H9 (cell line): ENCODE data around the gene PRDM11. TPM values are rescaled to one million over a fixed set of nuclear protein-coding genes. Genes with fewer than 3 reads are reported as not detected.

Source experiments
- DNase-seq: peaks from one replicate; pipeline ENCODE4 v3.0.0-alpha.2; 2017
- H2AFZ ChIP-seq: one replicate; pipeline ENCODE4 v1.6.1; 2013; ENCODE audit warnings: mild to moderate bottlenecking, low read length, control low read depth, moderate library complexity
- H2AK5ac ChIP-seq: 2 replicates; pipeline ENCODE4 v1.6.1; 2013; ENCODE audit warnings: low read length, control low read depth, mixed read lengths; ENCODE audit not compliant: insufficient read length
- H2BK120ac ChIP-seq: one replicate; pipeline ENCODE4 v1.6.1; 2013; ENCODE audit warnings: low read depth, mild to moderate bottlenecking, low read length, control low read depth, inconsistent platforms; ENCODE audit not compliant: poor library complexity, severe bottlenecking
- H2BK12ac ChIP-seq: 2 replicates; pipeline ENCODE4 v1.6.1; 2013; ENCODE audit warnings: low read length, control low read depth, mixed read lengths, low read depth; ENCODE audit not compliant: insufficient read length
- H2BK15ac ChIP-seq: 2 replicates; pipeline ENCODE4 v1.6.1; 2013; ENCODE audit warnings: low read depth, low read length, control low read depth
- H2BK20ac ChIP-seq: one replicate; pipeline ENCODE4 v1.6.1; 2013; ENCODE audit warnings: low read depth, mild to moderate bottlenecking, low read length, control low read depth, inconsistent platforms; ENCODE audit not compliant: poor library complexity, severe bottlenecking
- H2BK5ac ChIP-seq: 2 replicates; pipeline ENCODE4 v1.6.1; 2013; ENCODE audit warnings: low read length, control low read depth, mixed read lengths; ENCODE audit not compliant: insufficient read length
- H3K14ac ChIP-seq: 2 replicates; pipeline ENCODE4 v1.6.1; 2013; ENCODE audit warnings: low read length, control low read depth; ENCODE audit not compliant: insufficient read depth
- H3K18ac ChIP-seq: 2 replicates; pipeline ENCODE4 v1.6.1; 2013; ENCODE audit warnings: low read depth, mild to moderate bottlenecking, mixed read lengths, low read length, control low read depth; ENCODE audit not compliant: insufficient read length
- H3K23ac ChIP-seq: 2 replicates; pipeline ENCODE4 v1.6.1; 2013; ENCODE audit warnings: low read length, control low read depth, mixed read lengths, low read depth; ENCODE audit not compliant: insufficient read length
- H3K23me2 ChIP-seq: 2 replicates; pipeline ENCODE4 v1.6.1; 2013; ENCODE audit warnings: low read depth, mild to moderate bottlenecking, mixed read lengths, low read length, control low read depth; ENCODE audit not compliant: insufficient read length, poor library complexity, severe bottlenecking
- H3K27ac ChIP-seq: 2 replicates; pipeline ENCODE4 v1.5.1; 2013; ENCODE audit warnings: low read length, control low read depth, mixed read lengths, low read depth; ENCODE audit not compliant: insufficient read length
- H3K27me3 ChIP-seq: 2 replicates; pipeline ENCODE4 v1.6.1; 2013; ENCODE audit warnings: low read length, control low read depth, inconsistent platforms; ENCODE audit not compliant: insufficient read depth
- H3K4ac ChIP-seq: 2 replicates; pipeline ENCODE4 v1.6.1; 2013; ENCODE audit warnings: low read depth, mild to moderate bottlenecking, control low read depth, inconsistent platforms, low read length, moderate library complexity
- H3K4me1 ChIP-seq: 2 replicates; pipeline ENCODE4 v1.6.1; 2013; ENCODE audit warnings: low read length, control low read depth, inconsistent platforms; ENCODE audit not compliant: insufficient read depth
- H3K4me2 ChIP-seq: 2 replicates; pipeline ENCODE4 v1.6.1; 2013; ENCODE audit warnings: low read length, control low read depth, mixed read lengths; ENCODE audit not compliant: insufficient read length, insufficient read depth
- H3K56ac ChIP-seq: 2 replicates; pipeline ENCODE4 v1.6.1; 2013; ENCODE audit warnings: low read depth, mild to moderate bottlenecking, mixed read lengths, low read length, control low read depth; ENCODE audit not compliant: insufficient read length
- H3K79me1 ChIP-seq: 2 replicates; pipeline ENCODE4 v1.6.1; 2013; ENCODE audit warnings: low read depth, mild to moderate bottlenecking, moderate library complexity, low read length, control low read depth, inconsistent platforms; ENCODE audit not compliant: insufficient read depth, poor library complexity, severe bottlenecking
- H3K79me2 ChIP-seq: 2 replicates; pipeline ENCODE4 v1.6.1; 2013; ENCODE audit warnings: low read length, control low read depth, inconsistent platforms; ENCODE audit not compliant: insufficient read depth
- H3K9ac ChIP-seq: 2 replicates; pipeline ENCODE4 v1.6.1; 2013; ENCODE audit warnings: low read length, control low read depth, mixed read lengths; ENCODE audit not compliant: insufficient read length; ENCODE audit errors: extremely low read depth
- H3K9me3 ChIP-seq: one replicate; pipeline ENCODE4 v1.6.1; 2013; ENCODE audit warnings: low read depth, low read length, inconsistent platforms; ENCODE audit not compliant: control insufficient read depth
- H3T11ph ChIP-seq: one replicate; pipeline ENCODE4 v1.6.1; 2013; ENCODE audit warnings: mild to moderate bottlenecking, low read length, control low read depth, inconsistent platforms
- H4K20me1 ChIP-seq: one replicate; pipeline ENCODE4 v1.6.1; 2013; ENCODE audit not compliant: control insufficient read depth, insufficient read length, insufficient read depth
- H4K5ac ChIP-seq: 2 replicates; pipeline ENCODE4 v1.6.1; 2013; ENCODE audit warnings: low read depth, mild to moderate bottlenecking, mixed read lengths, low read length, control low read depth; ENCODE audit not compliant: insufficient read length
- H4K8ac ChIP-seq: replicated peaks from 2 replicates; pipeline ENCODE4 v1.6.1; 2013; ENCODE audit warnings: low read length, control low read depth, mixed read lengths, low read depth; ENCODE audit not compliant: insufficient read length
- H4K91ac ChIP-seq: 2 replicates; pipeline ENCODE4 v1.6.1; 2013; ENCODE audit warnings: low read depth, mild to moderate bottlenecking, moderate library complexity, mixed read lengths, low read length, control low read depth; ENCODE audit not compliant: insufficient read length
- H3K27ac Mint-ChIP-seq, 3 experiments: 2 replicates in 2 of 3; 3 replicates in 1 of 3; pipeline ENCODE4 v1.8.0; 2020 to 2021; ENCODE audit warnings: mixed read lengths in 3 of 3, mild to moderate bottlenecking in 1 of 3, moderate library complexity in 1 of 3
- H3K27me3 Mint-ChIP-seq: 2 replicates; pipeline ENCODE4 v1.8.0; 2021; ENCODE audit warnings: low read depth, mild to moderate bottlenecking, moderate library complexity, mixed read lengths
- H3K36me3 Mint-ChIP-seq, 3 experiments: 2 replicates in 2 of 3; 3 replicates in 1 of 3; pipeline ENCODE4 v1.8.0; 2020 to 2021; ENCODE audit warnings: low read depth in 3 of 3, mixed read lengths in 3 of 3; ENCODE audit not compliant: insufficient read depth in 1 of 3
- H3K4me1 Mint-ChIP-seq, 2 experiments: 2 replicates each; pipeline ENCODE4 v1.8.0; 2020; ENCODE audit warnings: mixed read lengths in 2 of 2
- H3K4me3 Mint-ChIP-seq, 2 experiments: 2 replicates in 1 of 2; 3 replicates in 1 of 2; pipeline ENCODE4 v1.8.0; 2020 to 2021; ENCODE audit warnings: mild to moderate bottlenecking in 2 of 2, mixed read lengths in 2 of 2, moderate library complexity in 1 of 2
- H3K9me3 Mint-ChIP-seq, 2 experiments: 2 replicates in 1 of 2; 3 replicates in 1 of 2; pipeline ENCODE4 v1.8.0; 2020; ENCODE audit warnings: mild to moderate bottlenecking in 2 of 2, mixed read lengths in 2 of 2, moderate library complexity in 1 of 2
- CTCF ChIP-seq: fragments of 200-600 bp; sonication (generic); conservative IDR thresholded peaks from 3 replicates; pipeline ENCODE4 v1.8.0; 2021; ENCODE audit warnings: antibody characterized with exemption, mild to moderate bottlenecking
- WGBS: extraction: QIAGEN DNeasy Blood & Tissue Kit; methylation state at CpG from one replicate; pipeline ENCODE4 v1.1.7; 2013; ENCODE audit warnings: missing lambda C conversion rate, low lambda C conversion rate, mixed read lengths; ENCODE audit not compliant: insufficient read length; ENCODE audit errors: extremely low coverage; 5-methylcytosine and 5-hydroxymethylcytosine counted together
- total RNA-seq: library from RNA; stranded (reverse); gene quantifications from 2 replicates; pipeline ENCODE4 v1.2.1, GENCODE V29; 2021

The PRDM11 gene
- total RNA-seq, 1 experiment from 2014 or later, result 11.5 TPM

- H2BK15ac ChIP-seq, result no peak overlapping the region
- TF ChIP-seq CTCF, result no peak
- H2BK20ac ChIP-seq, result no peak overlapping the region
- H3K23me2 ChIP-seq, result no peaks in the 10 kb centered on the region
- H3K27me3 Mint-ChIP-seq, result peaks cover 24% of the 10 kb centered on the region
- H3K9ac ChIP-seq, result no peak overlapping the region
- H3K56ac ChIP-seq, result no peak overlapping the region
- no peak overlapping the region for H4K91ac ChIP-seq
- H3K4ac ChIP-seq, result no peak overlapping the region
- no peak overlapping the region for H3T11ph ChIP-seq
- no peak overlapping the region for H3K4me3 Mint-ChIP-seq
- H3K4me1 Mint-ChIP-seq, result peaks cover 9 to 11% of the 10 kb centered on the region in 2 experiments
- no peak overlapping the region for H3K18ac ChIP-seq
- peaks cover 0 to 2% (median 0%) of the 10 kb centered on the region in 3 experiments; a peak in 1 of 7 replicates for H3K36me3 Mint-ChIP-seq
- no peak overlapping the region for H3K23ac ChIP-seq
- no peaks in the 10 kb centered on the region for H3K9me3 ChIP-seq
- no peaks in the 10 kb centered on the region for H3K27me3 ChIP-seq
- H3K9me3 Mint-ChIP-seq, result no peaks in the 10 kb centered on the region
- H4K5ac ChIP-seq, result no peak overlapping the region
- no CpG with 5 or more reads among the region's 33 CpGs for WGBS
- no peak overlapping the region for H3K27ac Mint-ChIP-seq
- no peaks in the 10 kb centered on the region for H3K79me2 ChIP-seq
- H4K20me1 ChIP-seq, result no peaks in the 10 kb centered on the region
- no peak overlapping the region for H3K27ac ChIP-seq
- no peaks in the 10 kb centered on the region; the same call in 1 of the 2 replicates for H3K4me1 ChIP-seq
- peak; percentile 69 for DNase-seq
- no peak overlapping the region for H4K8ac ChIP-seq
- H2AFZ ChIP-seq, result no peak overlapping the region
- H2BK5ac ChIP-seq, result no peak overlapping the region
- H3K14ac ChIP-seq, result no peak overlapping the region
- H3K4me2 ChIP-seq, result no peak overlapping the region
- H3K79me1 ChIP-seq, result no peaks in the 10 kb centered on the region
- H2AK5ac ChIP-seq, result no peak overlapping the region
- no peak overlapping the region for H2BK120ac ChIP-seq
- H2BK12ac ChIP-seq, result no peak overlapping the region
Observed at GRCh38 chr11:45180848-45181192, 34.4 kb downstream of the PRDM11 start.
